Neural progenitor cell (in vitro differentiated cells): Measurements from ENCODE around the gene UBE2Q2. TPM values are rescaled to one million over a fixed set of nuclear protein-coding genes. Genes with fewer than 3 reads are reported as not detected.

Experiments used
- DNase-seq: peaks from one replicate; pipeline ENCODE4 v3.0.0-alpha.2; 2016; ENCODE audit warnings: low spot score
- H2AFZ ChIP-seq: fragments of 200-600 bp; sonication (generic); replicated peaks from 2 replicates; pipeline ENCODE4 v1.6.1; 2016; ENCODE audit warnings: antibody characterized with exemption
- H3F3A ChIP-seq: fragments of 200-600 bp; sonication (generic); 2 replicates; pipeline ENCODE4 v1.6.1; 2016; ENCODE audit warnings: antibody characterized with exemption, low read depth
- H3K27ac ChIP-seq: fragments of 200-600 bp; sonication (generic); 2 replicates; pipeline ENCODE4 v1.5.1; 2016; ENCODE audit warnings: mild to moderate bottlenecking
- H3K27me3 ChIP-seq: fragments of 200-600 bp; sonication (generic); 2 replicates; pipeline ENCODE4 v1.6.1; 2016; ENCODE audit warnings: mild to moderate bottlenecking, moderate library complexity
- H3K36me3 ChIP-seq: fragments of 200-600 bp; sonication (generic); 2 replicates; pipeline ENCODE4 v1.5.1; 2016
- H3K4me1 ChIP-seq: fragments of 200-600 bp; sonication (generic); 2 replicates; pipeline ENCODE4 v1.6.1; 2016; ENCODE audit warnings: mixed run types
- H3K4me2 ChIP-seq: fragments of 200-600 bp; sonication (generic); 2 replicates; pipeline ENCODE4 v1.6.1; 2016
- H3K4me3 ChIP-seq: fragments of 200-600 bp; sonication (generic); 2 replicates; pipeline ENCODE4 v1.5.1; 2016
- H3K79me2 ChIP-seq: fragments of 200-600 bp; sonication (generic); 2 replicates; pipeline ENCODE4 v1.6.1; 2016; ENCODE audit warnings: low read depth
- H3K9ac ChIP-seq: fragments of 200-600 bp; sonication (generic); 2 replicates; pipeline ENCODE4 v1.6.1; 2016
- H3K9me3 ChIP-seq: fragments of 200-600 bp; sonication (generic); 2 replicates; pipeline ENCODE4 v1.5.1; 2016; ENCODE audit warnings: low read depth
- H4K20me1 ChIP-seq: fragments of 200-600 bp; sonication (generic); 2 replicates; pipeline ENCODE4 v1.6.1; 2016; ENCODE audit warnings: low read depth
- H3K27ac Mint-ChIP-seq: 3 replicates; pipeline ENCODE4 v1.8.0; 2021; ENCODE audit warnings: mixed read lengths
- H3K27me3 Mint-ChIP-seq: 2 replicates; pipeline ENCODE4 v1.8.0; 2022; ENCODE audit warnings: low read depth, mild to moderate bottlenecking, inconsistent platforms, moderate library complexity, mixed read lengths; ENCODE audit not compliant: insufficient read depth
- H3K36me3 Mint-ChIP-seq: 3 replicates; pipeline ENCODE4 v1.8.0; 2021; ENCODE audit warnings: mixed read lengths
- H3K4me1 Mint-ChIP-seq: 3 replicates; pipeline ENCODE4 v1.8.0; 2021; ENCODE audit warnings: mixed read lengths
- H3K4me3 Mint-ChIP-seq: 3 replicates; pipeline ENCODE4 v1.8.0; 2021; ENCODE audit warnings: mild to moderate bottlenecking, moderate library complexity, mixed read lengths
- H3K9me3 Mint-ChIP-seq: 3 replicates; pipeline ENCODE4 v1.8.0; 2020; ENCODE audit warnings: mixed read lengths
- EZH2 ChIP-seq: fragments of 200-600 bp; sonication (generic); IDR thresholded peaks from 2 replicates; pipeline ENCODE4 v1.6.1; 2017; ENCODE audit warnings: antibody characterized with exemption, mild to moderate bottlenecking, moderate library complexity
- EZH2phosphoT487 ChIP-seq: fragments of 200-600 bp; sonication (generic); IDR thresholded peaks from 2 replicates; pipeline ENCODE4 v1.6.1; 2017; ENCODE audit warnings: antibody characterized with exemption
- total RNA-seq: library from RNA; depleted of rRNA; stranded (reverse); fragments of >200 nt; gene quantifications from 2 replicates; pipeline ENCODE4 v1.2.3, GENCODE V29; 2015; ENCODE audit warnings: low replicate concordance
- TF ChIP-seq, protein P1 (sequence below): fragments of 200-600 bp; sonication (generic); IDR thresholded peaks from 2 replicates; pipeline ENCODE4 v1.5.1; 2017; ENCODE audit warnings: antibody characterized with exemption, mild to moderate bottlenecking

UBE2Q2 gene
- total RNA-seq, 1 donor from 2014 or later: 25.8 TPM

GRCh38 chr15:75884041-75884440 lies 40.8 kb downstream of the UBE2Q2 start:
- TF ChIP-seq, protein P1, sequence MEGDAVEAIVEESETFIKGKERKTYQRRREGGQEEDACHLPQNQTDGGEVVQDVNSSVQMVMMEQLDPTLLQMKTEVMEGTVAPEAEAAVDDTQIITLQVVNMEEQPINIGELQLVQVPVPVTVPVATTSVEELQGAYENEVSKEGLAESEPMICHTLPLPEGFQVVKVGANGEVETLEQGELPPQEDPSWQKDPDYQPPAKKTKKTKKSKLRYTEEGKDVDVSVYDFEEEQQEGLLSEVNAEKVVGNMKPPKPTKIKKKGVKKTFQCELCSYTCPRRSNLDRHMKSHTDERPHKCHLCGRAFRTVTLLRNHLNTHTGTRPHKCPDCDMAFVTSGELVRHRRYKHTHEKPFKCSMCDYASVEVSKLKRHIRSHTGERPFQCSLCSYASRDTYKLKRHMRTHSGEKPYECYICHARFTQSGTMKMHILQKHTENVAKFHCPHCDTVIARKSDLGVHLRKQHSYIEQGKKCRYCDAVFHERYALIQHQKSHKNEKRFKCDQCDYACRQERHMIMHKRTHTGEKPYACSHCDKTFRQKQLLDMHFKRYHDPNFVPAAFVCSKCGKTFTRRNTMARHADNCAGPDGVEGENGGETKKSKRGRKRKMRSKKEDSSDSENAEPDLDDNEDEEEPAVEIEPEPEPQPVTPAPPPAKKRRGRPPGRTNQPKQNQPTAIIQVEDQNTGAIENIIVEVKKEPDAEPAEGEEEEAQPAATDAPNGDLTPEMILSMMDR: no peak
- TF ChIP-seq EZH2 (no peak), EZH2phosphoT487 (no peak)
- H3K9me3 Mint-ChIP-seq: no peaks in the 10 kb centered on the region
- Histone ChIP-seq H3K27ac (no peak overlapping the region), H3K79me2 (no peaks in the 10 kb centered on the region), H3K9me3 (no peaks in the 10 kb centered on the region), H3K4me1 (no peaks in the 10 kb centered on the region), H3K36me3 (no peaks in the 10 kb centered on the region), H3K9ac (no peak overlapping the region), H3K4me2 (no peak overlapping the region), H3K27me3 (no peaks in the 10 kb centered on the region), H4K20me1 (no peaks in the 10 kb centered on the region), H2AFZ (no peak overlapping the region), H3F3A (no peaks in the 10 kb centered on the region), H3K4me3 (no peak overlapping the region)
- H3K36me3 Mint-ChIP-seq: peaks cover 22% of the 10 kb centered on the region
- no peak for DNase-seq
- H3K27me3 Mint-ChIP-seq: no peaks in the 10 kb centered on the region
- no peaks in the 10 kb centered on the region for H3K4me1 Mint-ChIP-seq
- H3K27ac Mint-ChIP-seq: no peak overlapping the region
- H3K4me3 Mint-ChIP-seq: no peak overlapping the region

DNA sequence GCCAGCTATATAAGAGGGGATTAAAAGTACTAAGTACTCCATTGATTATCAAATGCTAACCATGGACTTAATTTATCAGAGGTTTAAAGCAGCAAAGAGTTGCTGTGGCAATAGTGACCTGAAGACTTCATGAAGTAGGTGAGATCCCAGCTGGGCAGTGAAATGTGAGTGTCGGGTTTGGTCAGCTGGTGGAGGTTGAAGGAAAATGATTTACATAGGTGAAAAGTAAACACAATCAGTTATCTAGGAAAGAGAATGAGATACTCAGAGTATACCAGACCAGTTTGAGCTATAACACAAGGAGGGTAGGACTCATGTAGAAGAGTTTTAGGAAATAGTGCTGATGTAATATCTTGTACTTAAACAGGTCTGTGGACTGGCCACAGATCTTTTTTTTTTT lies 43.9 kb downstream of the UBE2Q2 start:
- H4K20me1 ChIP-seq: no peaks in the 10 kb centered on the region
- TF ChIP-seq, protein P1: no peak
- TF ChIP-seq EZH2: no peak
- no peak for TF ChIP-seq EZH2phosphoT487
- H3K9me3 ChIP-seq: no peaks in the 10 kb centered on the region
- no peak overlapping the region for H3K27ac Mint-ChIP-seq
- no peaks in the 10 kb centered on the region for H3K4me1 Mint-ChIP-seq
- H3K4me1 ChIP-seq: no peaks in the 10 kb centered on the region
- no peaks in the 10 kb centered on the region for H3F3A ChIP-seq
- H3K36me3 ChIP-seq: no peaks in the 10 kb centered on the region
- no peaks in the 10 kb centered on the region for H3K27me3 Mint-ChIP-seq
- no peak overlapping the region for H3K4me3 ChIP-seq
- H3K4me2 ChIP-seq: no peak overlapping the region
- H3K9ac ChIP-seq: no peak overlapping the region
- no peak overlapping the region for H3K27ac ChIP-seq
- DNase-seq: no peak
- peaks cover 15% of the 10 kb centered on the region for H3K36me3 Mint-ChIP-seq
- no peaks in the 10 kb centered on the region for H3K79me2 ChIP-seq
- H3K27me3 ChIP-seq: no peaks in the 10 kb centered on the region
- H3K9me3 Mint-ChIP-seq: no peaks in the 10 kb centered on the region
- no peak overlapping the region for H3K4me3 Mint-ChIP-seq
- no peak overlapping the region for H2AFZ ChIP-seq

- Histone ChIP-seq H2AFZ (no peak overlapping the region), H3K4me2 (no peak overlapping the region), H3K79me2 (no peaks in the 10 kb centered on the region), H3K27me3 (no peaks in the 10 kb centered on the region), H3F3A (no peaks in the 10 kb centered on the region), H4K20me1 (no peaks in the 10 kb centered on the region), H3K9me3 (no peaks in the 10 kb centered on the region), H3K27ac (no peak overlapping the region), H3K36me3 (no peaks in the 10 kb centered on the region), H3K9ac (no peak overlapping the region), H3K4me3 (no peak overlapping the region), H3K4me1 (no peaks in the 10 kb centered on the region)
- no peak overlapping the region for H3K4me3 Mint-ChIP-seq
- no peaks in the 10 kb centered on the region for H3K9me3 Mint-ChIP-seq
- no peak for TF ChIP-seq EZH2
- TF ChIP-seq EZH2phosphoT487: no peak
- H3K4me1 Mint-ChIP-seq: no peaks in the 10 kb centered on the region
- DNase-seq: no peak
- no peak overlapping the region for H3K27ac Mint-ChIP-seq
- H3K27me3 Mint-ChIP-seq: no peaks in the 10 kb centered on the region
- peaks cover 5% of the 10 kb centered on the region for H3K36me3 Mint-ChIP-seq
These were observed 48.6 kb downstream of the UBE2Q2 start for GRCh38 chr15:75891895-75892294.

DNA sequence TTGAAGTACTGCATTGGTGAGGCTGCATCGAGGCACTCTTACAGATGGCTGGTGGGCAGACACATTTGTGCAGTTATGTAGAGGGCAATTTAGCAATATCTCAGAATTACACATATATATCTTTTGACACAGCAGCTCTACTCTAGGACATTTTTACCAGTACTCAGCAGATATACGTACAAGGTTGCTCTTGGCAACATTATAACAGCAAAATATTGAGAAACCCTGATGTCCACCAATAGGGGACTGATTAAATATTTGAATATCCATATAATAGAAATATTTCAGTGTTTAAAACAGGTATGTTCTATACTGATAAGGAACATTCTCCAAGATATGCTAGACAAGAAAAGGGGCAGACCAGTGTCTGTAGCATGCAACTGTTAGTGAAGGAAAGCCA lies 52.5 kb downstream of the UBE2Q2 start:
- Histone ChIP-seq H4K20me1 (no peaks in the 10 kb centered on the region), H3K27me3 (no peaks in the 10 kb centered on the region), H3F3A (peaks cover 2% of the 10 kb centered on the region), H3K4me2 (no peak overlapping the region), H3K9me3 (no peaks in the 10 kb centered on the region), H3K9ac (no peak overlapping the region), H3K4me1 (no peaks in the 10 kb centered on the region), H3K79me2 (no peaks in the 10 kb centered on the region), H3K4me3 (no peak overlapping the region), H2AFZ (no peak overlapping the region), H3K27ac (no peak overlapping the region), H3K36me3 (no peaks in the 10 kb centered on the region)
- no peak for DNase-seq
- TF ChIP-seq, protein P1: no peak
- no peak for TF ChIP-seq EZH2phosphoT487
- TF ChIP-seq EZH2: no peak
- Mint-ChIP-seq H3K4me3 (no peak overlapping the region), H3K27ac (no peak overlapping the region), H3K27me3 (no peaks in the 10 kb centered on the region), H3K4me1 (no peaks in the 10 kb centered on the region), H3K9me3 (no peaks in the 10 kb centered on the region), H3K36me3 (peaks cover 2% of the 10 kb centered on the region)
